Measurements from ENCODE around the gene NKD1.

- TF ChIP-seq CTCF (conservative IDR thresholded peaks at IDR 0.05) (no peak), EZH2 (IDR thresholded peaks at IDR 0.05; ENCODE audit: low read depth) (no peak)
These were observed 49.5 kb downstream of the NKD1 start for GRCh38 chr16:50597563-50598255.
